Muscle layer of duodenum (tissue), 2 donors: ENCODE data around the gene CTRB2.

Source experiments
- H3K27ac ChIP-seq: one replicate; pipeline ENCODE4 v1.7.0; 2013; ENCODE audit warnings: mild to moderate bottlenecking, low read length
- H3K27me3 ChIP-seq: one replicate; pipeline ENCODE4 v1.7.0; 2013; ENCODE audit warnings: low read depth, mild to moderate bottlenecking, control low read depth, low read length
- H3K36me3 ChIP-seq, 2 donors: one replicate each; pipeline ENCODE4 v1.7.0; 2013; ENCODE audit warnings: low read length in 2 of 2, control low read depth in 1 of 2, mild to moderate bottlenecking in 1 of 2; ENCODE audit not compliant: insufficient read depth in 2 of 2, control insufficient read depth in 1 of 2
- H3K4me1 ChIP-seq, 2 donors: one replicate each; pipeline ENCODE4 v1.7.0; 2013; ENCODE audit warnings: low read length in 2 of 2, mild to moderate bottlenecking in 2 of 2, control low read depth in 1 of 2, moderate library complexity in 1 of 2; ENCODE audit not compliant: insufficient read depth in 2 of 2, control insufficient read depth in 1 of 2
- H3K4me3 ChIP-seq, 2 donors: one replicate each; pipeline ENCODE4 v1.7.0; 2013; ENCODE audit warnings: low read length in 2 of 2, low read depth in 1 of 2, mild to moderate bottlenecking in 1 of 2
- H3K9me3 ChIP-seq, 2 donors: one replicate each; pipeline ENCODE4 v1.7.0; 2013; ENCODE audit warnings: low read length in 2 of 2, control low read depth in 1 of 2, mild to moderate bottlenecking in 1 of 2; ENCODE audit not compliant: control insufficient read depth in 1 of 2
- donor health status: healthy.

CTRB2 gene

DNA sequence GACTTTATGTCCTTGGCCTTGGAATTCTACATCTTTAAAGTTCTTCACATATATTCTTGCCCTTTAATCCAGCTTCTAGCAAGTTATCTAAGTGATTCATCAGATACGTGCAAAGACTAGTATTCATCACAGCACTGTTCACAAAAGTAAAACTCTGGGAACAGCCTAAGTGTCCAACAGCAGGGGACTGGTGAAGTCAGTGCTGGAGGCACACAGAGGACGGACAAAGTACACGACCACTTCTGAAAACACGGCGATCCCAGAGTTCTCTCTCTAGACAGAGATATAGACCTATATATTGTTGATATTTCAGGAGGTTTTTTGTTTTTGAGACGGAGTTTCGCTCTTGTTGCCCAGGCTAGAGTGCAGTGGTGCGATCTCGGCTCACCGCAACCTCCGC is 24.6 kb upstream of the CTRB2 start:
- H3K4me3 ChIP-seq = no peak overlapping the region
- H3K36me3 ChIP-seq = peaks cover 5 to 54% of the 10 kb centered on the region in 2 donors
- no peaks in the 10 kb centered on the region for H3K27me3 ChIP-seq
- no peaks in the 10 kb centered on the region for H3K9me3 ChIP-seq
- H3K27ac ChIP-seq = no peak overlapping the region
- H3K4me1 ChIP-seq = peaks cover 0 to 15% of the 10 kb centered on the region in 2 donors

DNA sequence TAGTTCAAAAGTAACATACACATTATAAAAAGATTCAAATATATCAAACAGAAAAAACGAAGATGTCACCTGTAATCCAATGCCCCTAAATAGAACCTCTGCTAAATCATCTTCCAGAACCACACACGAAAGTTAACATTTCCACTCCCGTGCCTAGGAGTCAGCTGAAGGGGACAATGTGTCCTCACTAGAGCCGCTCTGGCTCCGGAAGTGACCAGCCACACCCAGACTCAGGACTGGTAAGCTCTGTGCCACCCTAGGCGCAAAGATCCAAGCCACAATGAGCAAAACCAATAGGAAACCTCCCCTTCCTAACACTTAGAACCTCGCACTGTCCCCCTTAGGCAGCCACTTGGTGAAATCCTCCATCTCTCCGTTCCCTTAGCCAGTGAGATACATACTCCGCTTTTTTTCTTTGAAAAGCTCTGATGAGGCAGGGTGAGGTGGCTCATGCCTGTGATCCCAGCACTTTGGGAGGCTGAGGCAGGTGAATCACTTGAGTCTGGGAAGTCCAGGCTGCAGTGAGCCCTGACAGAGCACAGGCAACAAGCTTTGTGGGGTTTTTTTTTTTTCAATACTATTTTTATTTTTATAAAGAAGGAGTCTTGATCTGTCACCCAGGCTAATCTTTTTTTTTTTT is 23.6 kb upstream of the CTRB2 start:
- Histone ChIP-seq H3K9me3 (no peaks in the 10 kb centered on the region), H3K27me3 (no peaks in the 10 kb centered on the region), H3K27ac (no peak overlapping the region), H3K36me3 (peaks cover 5 to 48% of the 10 kb centered on the region in 2 donors), H3K4me1 (peaks cover 0 to 15% of the 10 kb centered on the region in 2 donors), H3K4me3 (no peak overlapping the region)

DNA sequence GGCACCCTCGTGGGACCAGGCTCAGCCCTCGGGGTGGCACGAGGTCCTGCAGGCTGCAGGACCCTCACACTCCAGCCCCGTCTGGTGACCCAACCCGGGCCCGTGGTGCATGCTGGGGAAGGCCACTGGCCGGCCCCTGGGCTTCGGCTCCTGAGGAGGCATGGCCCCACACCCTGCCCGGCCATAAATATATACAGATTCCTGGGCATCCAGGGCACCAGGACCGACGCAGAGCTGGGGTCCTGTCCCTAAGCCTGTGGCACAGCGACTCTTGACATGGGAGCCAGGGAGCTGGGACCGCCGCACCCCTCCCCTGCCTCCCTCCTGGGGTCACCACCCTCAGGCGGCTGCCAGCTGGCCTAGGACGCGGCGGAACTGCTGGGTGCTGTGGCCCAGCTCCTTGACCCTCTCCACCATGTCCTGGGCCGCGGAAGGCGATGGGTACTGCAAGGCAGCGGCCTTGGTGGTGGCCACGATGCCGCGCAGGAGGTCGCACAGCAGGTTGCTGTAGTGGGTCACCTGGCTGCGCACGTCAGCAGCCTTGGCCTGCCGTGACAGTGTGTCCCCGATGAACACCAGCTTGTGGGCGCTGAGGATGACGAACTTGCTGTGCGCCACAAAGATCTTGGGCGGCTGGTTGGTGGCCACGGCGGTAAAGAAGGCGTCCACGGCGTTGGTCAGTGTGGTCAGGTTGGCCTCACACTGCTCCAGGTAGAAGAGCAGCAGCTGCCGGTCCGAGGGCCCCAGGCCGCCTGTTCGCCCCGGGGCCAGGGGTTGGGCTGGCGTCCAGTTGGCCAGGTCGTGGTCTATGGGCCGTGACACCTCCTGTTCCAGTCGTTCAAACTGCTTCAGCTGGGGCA is 22.4 kb upstream of the CTRB2 start:
- Histone ChIP-seq H3K4me3 (no peak overlapping the region), H3K36me3 (peaks cover 5 to 37% of the 10 kb centered on the region in 2 donors), H3K4me1 (peaks cover 0 to 11% of the 10 kb centered on the region in 2 donors), H3K27me3 (no peaks in the 10 kb centered on the region), H3K27ac (no peak overlapping the region), H3K9me3 (no peaks in the 10 kb centered on the region)

- H3K27ac ChIP-seq = no peak overlapping the region
- no peak overlapping the region for H3K4me3 ChIP-seq
- no peaks in the 10 kb centered on the region for H3K9me3 ChIP-seq
- H3K4me1 ChIP-seq = peaks cover 0 to 1% of the 10 kb centered on the region in 2 donors
- H3K36me3 ChIP-seq = peaks cover 5 to 35% of the 10 kb centered on the region in 2 donors
- no peaks in the 10 kb centered on the region for H3K27me3 ChIP-seq
Measured at GRCh38 chr16:75228143-75228976, 21.4 kb upstream of the CTRB2 start.

DNA sequence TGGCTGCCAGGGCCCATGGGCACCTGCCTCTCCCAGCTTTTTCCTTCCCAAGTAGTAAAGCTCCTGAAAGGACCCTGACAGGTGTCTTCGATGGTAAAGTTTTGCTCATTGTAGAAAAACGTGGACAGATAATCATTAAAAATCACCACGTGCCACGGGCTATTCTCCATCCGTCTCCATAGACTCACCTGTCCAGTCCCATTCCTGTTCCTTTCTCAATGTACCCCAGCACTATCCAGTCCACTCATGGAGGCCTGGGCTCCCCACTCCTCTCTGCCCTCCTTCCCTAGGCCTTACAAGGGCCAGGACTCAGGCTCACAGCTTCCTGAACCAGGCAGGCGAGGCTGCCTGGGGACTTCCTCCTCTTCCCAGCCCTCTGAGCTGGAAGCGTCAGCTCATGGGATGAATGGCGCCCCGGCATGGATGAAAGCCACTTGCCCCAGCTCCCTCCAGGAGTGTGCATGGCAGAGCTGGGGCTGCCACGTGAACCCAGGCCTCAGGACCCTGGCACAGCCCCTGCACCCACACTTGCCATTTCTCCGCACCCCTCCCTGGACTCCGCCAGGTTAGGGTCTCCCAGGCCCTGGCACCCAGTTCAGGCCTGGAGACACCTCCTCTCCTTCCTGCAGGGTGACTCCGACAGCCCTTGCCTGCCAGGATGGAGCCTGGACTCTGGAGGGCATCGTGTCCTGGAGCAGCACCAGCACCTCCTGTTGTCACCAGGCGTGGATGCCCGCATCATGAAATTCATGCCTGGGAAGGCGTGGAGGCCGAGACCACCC is 20.6 kb upstream of the CTRB2 start:
- H3K27me3 ChIP-seq = no peaks in the 10 kb centered on the region
- H3K36me3 ChIP-seq = peaks cover 3 to 31% of the 10 kb centered on the region in 2 donors
- no peak overlapping the region for H3K27ac ChIP-seq
- no peak overlapping the region for H3K4me3 ChIP-seq
- H3K9me3 ChIP-seq = no peaks in the 10 kb centered on the region
- no peaks in the 10 kb centered on the region for H3K4me1 ChIP-seq

GRCh38 chr16:75226550-75227360 is 19.8 kb upstream of the CTRB2 start:
- Histone ChIP-seq H3K36me3 (peaks cover 0 to 27% of the 10 kb centered on the region in 2 donors), H3K27ac (no peak overlapping the region), H3K4me1 (no peaks in the 10 kb centered on the region)

DNA sequence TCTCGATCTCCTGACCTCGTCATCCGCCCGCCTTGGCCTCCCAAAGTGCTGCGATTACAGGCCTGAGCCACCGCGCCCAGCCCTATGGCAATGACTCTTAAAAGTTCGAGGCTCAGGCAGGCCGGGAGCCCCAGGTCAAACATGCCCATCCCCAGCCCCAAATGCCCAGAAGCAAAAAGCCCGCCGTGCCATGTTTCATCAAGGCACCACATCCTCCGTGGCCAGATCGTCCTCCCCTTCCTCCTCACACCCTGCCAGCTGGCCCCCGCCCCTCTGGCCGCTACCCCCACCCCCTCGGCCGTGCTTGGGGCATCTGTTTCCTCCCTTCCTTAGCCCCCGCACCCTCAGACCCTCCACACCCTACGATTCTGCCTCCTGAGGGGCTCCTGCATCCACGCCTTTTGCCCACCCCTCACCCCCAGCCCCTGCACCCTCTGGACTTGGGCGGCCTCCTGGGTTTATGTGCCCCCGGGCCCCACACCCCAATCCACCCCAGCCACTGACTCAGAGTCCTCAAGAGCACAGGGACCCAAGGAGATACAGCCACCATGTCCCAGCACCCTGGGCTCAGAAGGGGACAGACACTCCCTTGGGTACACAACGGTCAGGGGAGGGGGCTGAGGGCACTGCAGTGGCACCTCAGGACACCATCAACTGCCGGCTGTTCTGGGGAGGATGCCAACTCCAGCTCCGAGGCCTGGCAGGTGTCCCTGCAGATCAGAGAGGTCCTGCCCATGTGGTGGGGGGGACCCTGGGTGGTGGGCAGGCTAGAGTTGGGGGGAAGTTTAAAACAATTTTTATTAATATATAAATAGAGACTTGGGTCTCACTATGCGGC is 18.9 kb upstream of the CTRB2 start:
- H3K36me3 ChIP-seq = peaks cover 0 to 27% of the 10 kb centered on the region in 2 donors
- no peak overlapping the region for H3K4me3 ChIP-seq
- no peaks in the 10 kb centered on the region for H3K27me3 ChIP-seq
- H3K4me1 ChIP-seq = no peaks in the 10 kb centered on the region
- no peaks in the 10 kb centered on the region for H3K9me3 ChIP-seq
- H3K27ac ChIP-seq = no peak overlapping the region

More at GRCh38 chr16:75226550-75227360, 19.8 kb upstream of the CTRB2 start:
- H3K27me3 ChIP-seq = no peaks in the 10 kb centered on the region
- H3K4me3 ChIP-seq = no peak overlapping the region
- H3K9me3 ChIP-seq = no peaks in the 10 kb centered on the region

- no peaks in the 10 kb centered on the region for H3K9me3 ChIP-seq
- no peak overlapping the region for H3K4me3 ChIP-seq
Measured at GRCh38 chr16:75225092-75225491, 18.1 kb upstream of the CTRB2 start.

GRCh38 chr16:75224306-75225082 is 17.5 kb upstream of the CTRB2 start:
- Histone ChIP-seq H3K4me3 (no peak overlapping the region), H3K36me3 (peaks cover 0 to 21% of the 10 kb centered on the region in 2 donors), H3K27ac (no peak overlapping the region), H3K4me1 (no peaks in the 10 kb centered on the region), H3K9me3 (no peaks in the 10 kb centered on the region), H3K27me3 (no peaks in the 10 kb centered on the region)

More at GRCh38 chr16:75225092-75225491, 18.1 kb upstream of the CTRB2 start:
- Histone ChIP-seq H3K27me3 (no peaks in the 10 kb centered on the region), H3K36me3 (peaks cover 0 to 27% of the 10 kb centered on the region in 2 donors), H3K27ac (no peak overlapping the region), H3K4me1 (no peaks in the 10 kb centered on the region)
